RWPE1 (cell line): Measurements from ENCODE around the gene ANKRD34A.

ENCODE experiments used
- CTCF ChIA-PET: fragments of 350-600 bp; sonication (Branson Sonifier 250); formaldehyde crosslinking; extraction: SDS; loops from one replicate; lab custom pipeline; 2021; lab: Yijun Ruan, JAX
- POLR2A ChIA-PET: fragments of 400-600 bp; formaldehyde crosslinking; extraction: SDS; loops from one replicate; lab custom pipeline; 2020; ENCODE audit warnings: antibody characterized with exemption; ENCODE audit not compliant: low non-redundant PET; lab: Yijun Ruan, JAX
- DNase-seq: peaks from one replicate; pipeline ENCODE4 v3.0.0; 2012; ENCODE audit warnings: low spot score
- H3K27ac ChIP-seq: fragments of 450-650 bp; 2 replicates; pipeline ENCODE4 v1.5.1; 2017
- TF ChIP-seq, protein P1 (sequence below): fragments of 450-650 bp; conservative IDR thresholded peaks from 2 replicates; pipeline ENCODE4 v1.5.1; 2017; ENCODE audit warnings: low read depth, mild to moderate bottlenecking

ANKRD34A gene

DNA sequence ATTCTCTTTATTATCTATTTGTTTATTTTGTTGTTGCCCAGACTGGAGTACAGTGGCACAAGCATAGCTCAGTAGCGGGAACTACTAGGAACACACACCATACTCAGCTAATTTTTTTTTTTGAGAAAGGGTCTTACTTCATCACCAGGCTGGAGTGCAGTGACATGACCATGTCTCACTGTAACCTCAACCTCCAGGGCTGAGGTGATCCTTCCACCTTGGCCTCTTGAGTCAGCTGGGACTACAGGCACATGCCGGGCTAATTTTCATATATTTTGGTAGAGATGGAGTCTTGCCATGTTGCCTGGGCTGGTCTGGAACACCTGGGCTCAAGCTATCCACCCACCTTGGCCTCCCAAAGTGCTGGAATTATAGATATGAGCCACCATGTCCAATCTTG lies 37.3 kb upstream of the ANKRD34A start:
- TF ChIP-seq, protein P1, sequence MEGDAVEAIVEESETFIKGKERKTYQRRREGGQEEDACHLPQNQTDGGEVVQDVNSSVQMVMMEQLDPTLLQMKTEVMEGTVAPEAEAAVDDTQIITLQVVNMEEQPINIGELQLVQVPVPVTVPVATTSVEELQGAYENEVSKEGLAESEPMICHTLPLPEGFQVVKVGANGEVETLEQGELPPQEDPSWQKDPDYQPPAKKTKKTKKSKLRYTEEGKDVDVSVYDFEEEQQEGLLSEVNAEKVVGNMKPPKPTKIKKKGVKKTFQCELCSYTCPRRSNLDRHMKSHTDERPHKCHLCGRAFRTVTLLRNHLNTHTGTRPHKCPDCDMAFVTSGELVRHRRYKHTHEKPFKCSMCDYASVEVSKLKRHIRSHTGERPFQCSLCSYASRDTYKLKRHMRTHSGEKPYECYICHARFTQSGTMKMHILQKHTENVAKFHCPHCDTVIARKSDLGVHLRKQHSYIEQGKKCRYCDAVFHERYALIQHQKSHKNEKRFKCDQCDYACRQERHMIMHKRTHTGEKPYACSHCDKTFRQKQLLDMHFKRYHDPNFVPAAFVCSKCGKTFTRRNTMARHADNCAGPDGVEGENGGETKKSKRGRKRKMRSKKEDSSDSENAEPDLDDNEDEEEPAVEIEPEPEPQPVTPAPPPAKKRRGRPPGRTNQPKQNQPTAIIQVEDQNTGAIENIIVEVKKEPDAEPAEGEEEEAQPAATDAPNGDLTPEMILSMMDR = no peak
- no peak for DNase-seq
- ChIA-PET POLR2A (interaction anchor here (0.5 to 0.6 kb wide), 2 partner anchors 10 to 23 kb away, joined by 4 to 5 read pairs; no protein-coding TSS in a partner anchor), CTCF (interaction anchor here (0.6 to 1.4 kb wide), 3 partner anchors 21 to 109 kb away, joined by 4 to 6 read pairs (median 5); no protein-coding TSS in a partner anchor)
- H3K27ac ChIP-seq = no peak overlapping the region

- POLR2A ChIA-PET = no interaction called here
- H3K27ac ChIP-seq = peak overlapping the region; percentile 58; the same call in 1 of the 2 replicates
- TF ChIP-seq, protein P1 = no peak
- CTCF ChIA-PET = interaction anchor here (1.3 kb wide), 1 partner anchor 22 kb away, joined by 4 read pairs; no protein-coding TSS in a partner anchor
- no peak for DNase-seq
These were observed 35.1 kb upstream of the ANKRD34A start for GRCh38 chr1:145999321-146000024.

DNA sequence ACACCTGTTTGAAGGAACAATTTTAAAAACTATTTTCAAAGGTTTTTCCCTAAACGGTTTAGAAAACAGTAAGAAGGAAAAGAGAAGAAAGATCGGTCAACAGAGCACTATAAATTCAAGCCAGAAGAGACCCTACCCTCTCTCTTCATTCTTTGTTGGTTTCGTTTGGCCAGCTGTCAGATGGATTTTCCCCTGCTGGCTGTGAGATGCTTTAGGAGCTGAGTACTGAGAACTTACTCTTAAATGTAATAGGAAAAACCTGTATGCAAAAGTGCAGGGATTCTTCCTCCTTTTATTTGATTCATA lies 33.3 kb upstream of the ANKRD34A start:
- H3K27ac ChIP-seq = no peak overlapping the region
- ChIA-PET CTCF (interaction anchor here (0.7 to 0.9 kb wide), 2 partner anchors 10 to 20 kb away, joined by 5 to 6 read pairs; no protein-coding TSS in a partner anchor), POLR2A (no interaction called here)
- TF ChIP-seq, protein P1 = no peak
- DNase-seq = no peak

DNA sequence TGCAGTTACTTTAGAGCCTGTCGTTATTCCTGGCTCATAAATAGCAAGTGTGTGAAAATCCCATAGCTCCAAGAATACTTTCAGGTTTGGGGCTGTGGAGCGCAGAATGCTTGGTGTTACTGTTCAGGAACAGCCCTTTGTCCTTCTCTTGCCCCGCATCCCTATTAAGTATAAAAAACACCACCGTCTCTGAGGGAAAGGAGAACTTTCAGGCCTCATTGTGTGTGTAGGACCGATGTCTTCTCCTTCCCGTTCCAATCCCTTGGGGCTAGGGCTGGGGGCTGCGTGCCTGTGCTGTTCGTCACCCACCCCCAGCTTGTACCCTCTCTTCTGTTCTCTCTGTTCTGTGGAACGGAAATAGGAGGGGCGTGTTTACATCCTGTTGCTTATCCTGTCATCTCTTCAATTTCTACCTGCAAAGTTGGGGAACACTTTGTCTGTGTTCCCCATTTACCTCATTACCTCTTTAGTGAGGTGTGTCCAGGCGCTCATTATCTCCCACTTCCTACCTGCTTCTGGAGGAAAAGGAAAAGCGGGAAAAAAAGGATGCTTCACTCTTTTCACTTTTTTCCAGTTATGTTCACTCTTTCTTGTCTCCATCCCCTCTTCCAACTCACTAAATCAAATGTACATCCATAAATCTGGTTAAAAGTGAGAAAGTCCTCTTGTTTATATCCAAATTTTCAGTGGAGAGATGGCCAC lies 32.8 kb upstream of the ANKRD34A start:
- peak overlapping the region; percentile 92 for H3K27ac ChIP-seq
- ChIA-PET CTCF (interaction anchor here (0.8 kb wide), 1 partner anchor 10 kb away, joined by 3 read pairs; no protein-coding TSS in a partner anchor), POLR2A (no interaction called here)
- DNase-seq = no peak
- TF ChIP-seq, protein P1 = no peak

DNA sequence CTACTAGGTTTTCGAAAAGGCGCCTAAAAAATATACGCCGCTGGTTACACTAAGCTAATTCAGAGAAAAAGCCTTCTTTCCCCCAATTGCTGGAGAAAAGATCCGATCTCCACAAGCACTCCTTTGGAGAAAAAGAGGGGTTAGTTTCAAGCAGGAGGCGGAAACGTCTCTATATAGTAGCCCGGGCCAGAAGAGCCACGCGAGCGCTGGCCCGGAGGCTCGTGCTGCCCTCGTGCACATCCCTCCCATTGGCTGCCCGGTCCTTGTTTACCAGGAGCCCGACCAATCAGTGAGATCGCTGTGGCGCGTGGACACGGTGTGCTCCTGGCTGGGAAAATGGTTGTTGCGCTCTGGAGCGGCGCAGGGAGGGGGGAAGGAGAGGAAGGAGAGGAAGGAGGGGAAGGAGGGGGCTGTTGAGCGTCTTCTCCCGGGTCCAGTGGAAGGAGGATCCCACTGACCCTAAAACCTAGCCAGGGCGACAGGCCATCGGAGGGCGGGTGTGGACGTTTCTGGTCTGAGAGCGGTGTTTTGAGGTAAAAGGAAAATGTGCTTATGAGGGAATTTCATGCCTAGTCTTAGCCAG lies 32.1 kb upstream of the ANKRD34A start, which contains the start of gene TXNIP:
TSS of gene TXNIP (minus strand) at position 147 of the 583 bp plus-strand sequence. CDS start 313 bp downstream, outside the sequence.
- TF ChIP-seq, protein P1 = no peak
- DNase-seq = peak; percentile 100
- CTCF ChIA-PET = interaction anchor here (0.8 kb wide), 1 partner anchor 11 kb away, joined by 3 read pairs; no protein-coding TSS in a partner anchor
- POLR2A ChIA-PET = no interaction called here
- H3K27ac ChIP-seq = peak within 1 kb of the TSS; percentile 92

DNA sequence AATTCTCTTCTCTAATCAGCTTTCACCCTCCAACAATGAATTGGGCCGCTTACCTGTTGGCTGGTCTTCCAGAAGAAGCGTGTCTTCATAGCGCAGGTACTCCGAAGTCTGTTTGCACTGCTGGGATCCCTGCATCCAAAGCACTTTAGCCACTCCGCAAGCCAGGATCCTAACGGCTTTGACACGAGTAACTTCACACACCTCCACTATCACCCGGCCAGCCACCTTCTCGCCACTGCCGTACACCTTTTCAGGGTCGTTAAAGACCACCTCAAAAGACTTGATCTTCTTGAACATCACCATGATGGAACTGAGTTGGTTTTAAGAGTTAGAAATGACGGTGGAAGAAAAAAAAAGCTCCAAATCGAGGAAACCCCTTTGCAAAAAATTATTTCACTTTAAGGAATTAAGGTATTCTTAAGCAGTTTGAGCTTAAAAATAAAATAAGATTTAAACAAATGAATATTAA lies 31.6 kb upstream of the ANKRD34A start:
- peak overlapping the region; percentile 92 for H3K27ac ChIP-seq
- ChIA-PET CTCF (interaction anchor here (0.9 kb wide), 1 partner anchor 10 kb away, joined by 3 read pairs; no protein-coding TSS in a partner anchor), POLR2A (no interaction called here)
- no peak for DNase-seq
- TF ChIP-seq, protein P1 = no peak
